ENCODE results near the gene CIDEB.

Gene CIDEB

DNA sequence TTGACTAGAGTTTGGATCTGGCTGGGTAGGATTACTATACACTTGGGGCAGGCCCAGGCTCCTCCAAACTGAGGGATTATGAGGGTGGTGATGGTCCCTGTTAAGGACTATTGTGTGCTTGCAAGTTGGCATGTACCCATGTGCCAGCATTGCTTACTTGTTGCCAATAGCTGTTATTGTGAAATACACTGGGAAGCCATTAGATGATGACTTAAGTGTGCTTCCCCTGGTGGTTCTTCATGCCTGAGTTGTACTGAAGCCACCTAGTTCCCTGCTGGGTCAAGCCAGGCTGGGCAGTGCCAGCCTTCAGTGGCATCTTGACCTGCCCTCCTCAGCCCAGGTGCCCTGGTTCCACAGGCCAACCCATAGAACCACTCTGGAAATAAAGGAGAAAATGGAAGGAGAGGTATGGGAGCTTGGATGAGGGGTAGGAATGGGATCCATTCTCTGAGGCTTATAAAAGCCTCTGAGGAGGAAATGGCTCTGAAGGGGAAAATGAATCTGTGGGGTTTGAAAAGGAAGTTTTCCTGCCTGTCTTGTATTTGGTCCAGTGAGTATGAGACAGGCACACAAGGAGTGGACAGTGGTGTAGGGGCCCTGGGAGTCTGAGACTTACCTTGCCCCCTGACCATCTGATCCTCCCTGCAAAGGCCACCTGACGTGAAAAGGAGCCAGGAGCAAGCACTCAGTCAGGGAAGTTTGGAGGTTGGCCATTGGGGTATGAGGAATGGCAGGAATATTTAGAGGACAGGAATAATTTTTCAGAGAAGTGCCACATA, 4.2 kb upstream of the CIDEB start:
- no peak for DNase-seq

DNA sequence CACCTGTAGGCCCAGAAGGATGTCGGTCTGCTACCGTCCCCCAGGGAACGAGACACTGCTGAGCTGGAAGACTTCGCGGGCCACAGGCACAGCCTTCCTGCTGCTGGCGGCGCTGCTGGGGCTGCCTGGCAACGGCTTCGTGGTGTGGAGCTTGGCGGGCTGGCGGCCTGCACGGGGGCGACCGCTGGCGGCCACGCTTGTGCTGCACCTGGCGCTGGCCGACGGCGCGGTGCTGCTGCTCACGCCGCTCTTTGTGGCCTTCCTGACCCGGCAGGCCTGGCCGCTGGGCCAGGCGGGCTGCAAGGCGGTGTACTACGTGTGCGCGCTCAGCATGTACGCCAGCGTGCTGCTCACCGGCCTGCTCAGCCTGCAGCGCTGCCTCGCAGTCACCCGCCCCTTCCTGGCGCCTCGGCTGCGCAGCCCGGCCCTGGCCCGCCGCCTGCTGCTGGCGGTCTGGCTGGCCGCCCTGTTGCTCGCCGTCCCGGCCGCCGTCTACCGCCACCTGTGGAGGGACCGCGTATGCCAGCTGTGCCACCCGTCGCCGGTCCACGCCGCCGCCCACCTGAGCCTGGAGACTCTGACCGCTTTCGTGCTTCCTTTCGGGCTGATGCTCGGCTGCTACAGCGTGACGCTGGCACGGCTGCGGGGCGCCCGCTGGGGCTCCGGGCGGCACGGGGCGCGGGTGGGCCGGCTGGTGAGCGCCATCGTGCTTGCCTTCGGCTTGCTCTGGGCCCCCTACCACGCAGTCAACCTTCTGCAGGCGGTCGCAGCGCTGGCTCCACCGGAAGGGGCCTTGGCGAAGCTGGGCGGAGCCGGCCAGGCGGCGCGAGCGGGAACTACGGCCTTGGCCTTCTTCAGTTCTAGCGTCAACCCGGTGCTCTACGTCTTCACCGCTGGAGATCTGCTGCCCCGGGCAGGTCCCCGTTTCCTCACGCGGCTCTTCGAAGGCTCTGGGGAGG, 3.1 kb upstream of the CIDEB start, which contains the start of gene LTB4R:
Gene LTB4R, plus strand, starts transcription at position 857 of the 959 bp plus-strand sequence. CDS start 4,150 bp downstream, outside the sequence.
- no peak for DNase-seq

DNA sequence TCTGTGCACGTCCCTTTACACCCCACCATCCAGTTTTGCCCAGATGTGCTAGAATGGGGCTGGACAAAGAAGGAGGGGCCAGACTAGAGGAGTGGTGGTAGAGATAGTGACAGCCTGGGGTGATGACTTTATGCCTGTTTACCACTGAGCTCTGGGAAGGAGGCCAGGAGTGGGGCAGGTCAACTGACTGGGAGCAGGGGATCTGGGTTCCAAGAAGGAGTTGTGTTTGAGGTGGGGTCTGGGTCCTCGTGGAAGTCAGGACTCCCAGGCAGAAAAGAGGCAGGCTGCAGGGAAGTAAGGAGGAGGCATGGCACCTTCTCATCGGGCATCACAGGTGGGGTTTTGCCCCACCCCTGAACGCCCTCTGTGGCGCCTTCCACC, 2.5 kb upstream of the CIDEB start:
- no peak for DNase-seq

DNA sequence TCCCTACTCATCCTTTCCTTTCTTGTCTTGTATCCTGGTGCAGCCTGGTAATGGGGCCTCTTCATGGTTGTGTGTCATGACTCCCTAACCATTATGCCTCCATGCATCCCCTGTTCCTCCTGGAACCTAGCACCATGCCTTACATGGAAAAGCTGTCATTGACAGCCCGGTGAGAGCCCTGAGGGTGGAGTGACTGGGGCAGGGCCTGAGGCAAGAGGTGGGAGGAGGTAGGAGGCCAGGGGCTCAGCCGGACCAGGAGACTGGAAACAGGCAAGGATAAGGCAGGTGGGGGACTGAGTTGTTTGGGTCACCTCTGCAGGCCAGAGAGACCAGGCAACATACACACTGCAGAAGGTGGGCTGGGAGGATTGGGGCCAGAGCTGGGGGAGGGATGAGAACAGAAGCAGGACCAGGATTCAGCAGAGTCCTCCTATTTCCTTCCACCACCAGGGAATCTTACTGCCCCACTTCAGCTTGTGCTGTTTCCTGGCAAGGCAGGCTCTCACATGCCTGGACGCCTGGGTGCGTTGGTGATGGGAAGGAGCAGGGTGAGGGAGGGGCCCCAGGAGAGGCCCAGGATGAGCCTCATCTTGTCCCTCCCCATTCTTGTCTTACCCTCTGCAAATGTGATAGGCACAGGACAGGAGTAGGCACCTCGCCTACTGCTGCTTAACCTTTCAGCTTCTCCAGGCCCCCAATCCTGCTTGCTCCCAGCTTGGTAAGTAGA, 1.9 kb upstream of the CIDEB start, which contains the start of gene LTB4R2:
Gene LTB4R2, plus strand, starts transcription at position 603 of the 727 bp plus-strand sequence. CDS start 525 bp downstream, outside the sequence.
- no peak for DNase-seq

DNA sequence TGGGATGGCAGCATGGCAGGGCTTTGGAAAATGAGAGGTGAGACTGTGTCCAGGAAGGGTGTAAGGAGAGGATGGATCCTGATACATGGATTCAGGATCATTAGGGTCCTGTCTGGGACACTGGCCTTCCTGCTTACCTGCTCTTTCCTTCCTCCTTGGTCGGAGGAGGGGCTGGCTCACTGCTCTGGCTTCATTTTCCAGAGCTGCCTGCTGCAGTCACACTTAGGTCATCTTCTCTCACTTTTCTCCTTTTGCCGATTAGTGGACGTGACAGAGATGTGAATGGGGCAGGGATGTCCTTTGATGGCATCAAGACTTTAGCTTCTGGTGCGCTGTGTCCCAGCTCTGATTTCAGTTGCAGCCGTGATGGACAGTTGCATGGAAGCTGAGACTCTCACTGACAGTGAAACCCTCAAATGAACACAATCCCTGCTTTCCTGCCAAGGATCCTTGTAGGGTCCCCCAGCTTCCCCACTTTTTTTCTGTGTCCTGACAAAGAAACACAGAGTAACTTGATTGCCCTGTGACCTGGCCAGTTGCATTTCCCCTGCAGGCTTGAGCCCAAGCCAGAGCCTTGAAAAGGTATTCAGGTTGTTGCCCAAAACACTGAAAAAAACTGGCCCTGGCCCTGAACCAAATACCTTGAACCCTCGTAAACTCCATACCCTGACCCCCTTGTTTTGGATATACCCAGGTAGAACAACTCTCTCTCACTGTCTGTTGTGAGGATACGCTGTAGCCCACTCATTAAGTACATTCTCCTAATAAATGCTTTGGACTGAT, 756 bp upstream of the CIDEB start:
- DNase-seq, result no peak

DNA sequence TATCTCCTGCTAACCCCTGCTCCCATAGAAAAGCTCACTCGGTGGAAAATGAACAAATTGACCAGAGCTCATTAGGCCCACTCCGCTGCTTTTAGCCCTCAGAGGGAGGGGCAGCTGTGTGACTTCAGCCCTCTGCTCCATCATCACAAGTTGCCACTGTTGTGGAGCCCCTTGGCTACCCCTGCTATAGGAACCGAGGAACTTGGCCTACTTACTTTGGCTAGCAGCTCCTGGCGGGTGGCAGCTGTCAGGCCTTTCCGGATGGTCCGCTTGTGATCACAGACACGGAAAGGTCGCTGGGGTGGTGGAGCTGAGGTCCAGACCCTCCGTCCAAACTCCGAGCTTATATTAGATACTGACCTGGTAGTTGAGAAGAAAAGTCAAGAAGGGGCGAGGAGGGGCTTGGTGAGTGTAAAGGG, 612 bp downstream of the CIDEB start:
- DNase-seq, result no peak

DNA sequence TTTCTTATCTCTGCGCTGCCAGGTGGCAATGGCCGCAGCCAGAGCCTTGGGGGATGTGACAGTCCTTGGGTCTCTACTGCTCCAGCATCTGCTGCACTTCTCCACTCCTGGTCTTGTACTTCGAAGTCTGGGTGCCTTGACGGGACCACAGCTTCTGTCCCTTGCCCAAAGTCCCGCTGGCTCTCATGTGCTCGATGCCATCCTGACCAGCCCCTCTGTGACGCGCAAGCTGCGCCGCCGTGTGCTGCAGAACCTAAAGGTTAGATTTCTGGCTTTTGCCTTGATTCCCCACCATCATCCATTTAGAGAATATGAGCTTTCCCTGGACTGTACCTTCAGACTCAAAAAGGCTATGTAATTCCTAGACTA, 3.8 kb downstream of the CIDEB start:
- DNase-seq, result no peak

DNA sequence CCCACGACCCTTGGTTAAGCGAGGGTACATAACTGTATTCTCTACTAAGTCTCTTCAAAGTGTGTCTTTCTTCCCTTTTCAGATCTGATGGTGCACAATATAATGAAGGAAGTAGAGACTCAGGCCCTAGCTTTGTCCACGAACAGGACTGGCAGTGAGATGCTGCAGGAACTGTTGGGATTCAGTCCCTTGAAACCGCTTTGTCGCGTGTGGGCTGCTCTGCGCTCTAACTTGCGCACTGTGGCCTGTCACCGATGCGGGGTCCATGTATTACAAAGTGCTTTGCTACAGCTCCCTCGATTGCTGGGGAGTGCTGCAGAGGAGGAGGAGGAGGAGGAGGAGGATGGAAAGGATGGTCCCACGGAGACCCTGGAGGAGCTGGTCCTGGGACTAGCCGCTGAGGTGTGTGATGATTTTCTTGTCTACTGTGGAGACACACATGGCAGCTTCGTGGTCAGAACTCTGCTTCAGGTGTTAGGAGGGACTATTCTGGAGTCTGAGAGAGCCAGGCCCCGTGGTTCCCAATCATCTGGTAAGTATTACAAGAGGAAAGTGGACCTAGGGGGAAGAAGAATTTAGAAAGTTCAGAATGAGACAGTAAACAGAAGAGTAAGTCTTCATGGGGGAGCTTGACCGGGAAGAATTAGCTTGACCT, 7.3 kb downstream of the CIDEB start:
- DNase-seq, result no peak

DNA sequence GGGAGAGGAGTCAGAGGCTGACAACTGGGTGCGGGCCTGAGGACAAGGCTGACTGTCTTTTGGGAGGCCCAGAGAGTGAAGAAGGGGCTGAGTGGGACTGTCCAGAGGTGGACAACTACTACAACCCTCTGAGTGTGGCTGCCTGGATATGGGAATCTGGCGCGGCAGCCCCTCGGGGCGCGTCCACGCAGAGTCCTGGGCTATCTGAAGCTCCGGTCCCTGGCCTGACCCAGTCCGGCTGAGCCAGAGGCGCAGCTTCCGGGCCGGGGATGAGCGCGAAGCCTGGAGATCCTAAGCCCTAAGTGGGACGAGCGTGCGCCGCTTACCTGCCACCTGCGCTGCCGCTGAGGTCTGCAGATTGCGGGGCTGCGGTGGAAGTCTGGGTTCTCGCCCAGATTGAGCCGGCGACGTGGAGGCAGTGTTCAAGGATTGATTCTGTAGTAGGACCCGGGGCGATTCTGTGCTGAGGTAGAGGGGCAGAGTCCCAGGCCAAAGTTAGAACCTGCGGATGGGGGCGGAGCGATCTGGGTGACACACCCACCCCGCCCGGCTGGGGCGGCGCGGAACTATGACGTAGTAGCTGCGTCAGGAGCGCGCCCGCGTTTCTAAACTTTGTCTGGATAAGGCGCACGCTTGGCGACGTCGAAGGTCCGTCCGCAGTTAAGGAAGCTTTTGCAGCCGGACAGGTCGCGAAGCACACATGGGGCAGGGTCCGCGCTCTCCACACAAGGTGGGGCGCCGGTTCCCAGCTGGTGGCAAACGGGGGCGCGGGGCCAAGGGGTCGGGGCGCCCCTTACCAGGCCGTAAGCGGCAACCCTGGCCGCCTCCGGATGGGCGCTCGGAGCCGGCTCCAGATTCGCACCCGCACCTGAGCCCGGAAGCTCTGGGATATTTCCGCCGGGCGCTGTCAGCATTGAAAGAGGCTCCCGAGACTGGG, 8.3 kb downstream of the CIDEB start, which contains the start of the genes DHRS1 and NOP9:
Gene DHRS1, minus strand, starts transcription at position 526 of the 937 bp plus-strand sequence. CDS start 674 bp downstream, outside the sequence.
Gene NOP9, plus strand, starts transcription at position 596 of the 937 bp plus-strand sequence. Its CDS starts 105 bp downstream, at position 701.
- no peak for DNase-seq

DNA sequence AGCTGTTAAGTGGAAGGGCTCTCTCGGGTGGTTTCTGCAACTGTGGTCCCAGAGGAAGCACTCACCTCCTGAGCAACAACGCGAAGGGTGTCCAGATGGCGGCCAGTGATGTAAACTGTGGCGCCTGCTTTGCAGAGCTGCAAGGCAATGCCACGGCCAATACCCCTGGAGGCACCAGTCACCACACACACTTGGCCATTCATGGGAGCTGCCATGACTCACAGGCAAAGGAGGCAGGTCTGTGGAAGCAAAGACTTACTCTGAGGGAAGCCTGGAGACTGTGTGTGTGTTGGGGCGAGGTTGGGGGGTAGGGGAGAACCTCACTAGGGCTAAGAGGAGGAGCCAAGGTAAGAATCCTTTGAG, 8.9 kb downstream of the CIDEB start:
- no peak for DNase-seq

DNA sequence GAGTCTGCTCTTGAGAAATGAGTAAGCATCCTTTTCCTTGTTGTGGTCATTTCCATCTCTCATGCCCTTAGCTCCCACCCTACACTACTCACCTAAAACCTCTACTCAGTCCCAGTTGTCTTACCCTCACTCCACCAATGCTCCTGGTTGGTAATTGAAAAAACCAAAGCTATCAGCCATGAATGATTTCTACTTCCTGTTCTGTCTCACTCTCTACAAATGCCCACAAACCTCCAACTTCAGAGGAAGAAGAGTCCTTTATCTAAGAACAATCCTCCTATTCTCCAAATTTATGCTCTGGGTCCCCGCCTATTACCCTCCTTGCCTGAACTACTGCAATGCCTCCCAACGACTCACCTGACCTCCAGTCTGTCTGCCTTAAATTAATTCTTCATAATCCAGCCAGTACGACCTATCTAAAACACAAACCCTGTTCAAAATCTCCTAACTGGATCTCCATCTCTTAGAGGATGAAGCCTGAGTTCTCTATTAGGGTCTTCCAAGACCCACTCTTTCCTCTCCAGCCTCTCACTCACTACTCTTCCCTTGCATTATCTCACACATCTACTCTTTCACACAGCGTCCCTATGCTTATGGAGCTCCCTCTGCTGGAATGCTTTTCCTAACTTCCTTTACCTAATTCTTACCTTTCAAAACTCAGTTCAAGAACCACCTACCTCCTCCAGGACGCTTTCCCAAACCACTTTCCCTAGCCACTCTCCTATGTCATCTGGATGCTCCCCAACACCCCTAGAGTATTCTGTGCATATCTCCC, 10.4 kb downstream of the CIDEB start:
- no peak for DNase-seq

DNA sequence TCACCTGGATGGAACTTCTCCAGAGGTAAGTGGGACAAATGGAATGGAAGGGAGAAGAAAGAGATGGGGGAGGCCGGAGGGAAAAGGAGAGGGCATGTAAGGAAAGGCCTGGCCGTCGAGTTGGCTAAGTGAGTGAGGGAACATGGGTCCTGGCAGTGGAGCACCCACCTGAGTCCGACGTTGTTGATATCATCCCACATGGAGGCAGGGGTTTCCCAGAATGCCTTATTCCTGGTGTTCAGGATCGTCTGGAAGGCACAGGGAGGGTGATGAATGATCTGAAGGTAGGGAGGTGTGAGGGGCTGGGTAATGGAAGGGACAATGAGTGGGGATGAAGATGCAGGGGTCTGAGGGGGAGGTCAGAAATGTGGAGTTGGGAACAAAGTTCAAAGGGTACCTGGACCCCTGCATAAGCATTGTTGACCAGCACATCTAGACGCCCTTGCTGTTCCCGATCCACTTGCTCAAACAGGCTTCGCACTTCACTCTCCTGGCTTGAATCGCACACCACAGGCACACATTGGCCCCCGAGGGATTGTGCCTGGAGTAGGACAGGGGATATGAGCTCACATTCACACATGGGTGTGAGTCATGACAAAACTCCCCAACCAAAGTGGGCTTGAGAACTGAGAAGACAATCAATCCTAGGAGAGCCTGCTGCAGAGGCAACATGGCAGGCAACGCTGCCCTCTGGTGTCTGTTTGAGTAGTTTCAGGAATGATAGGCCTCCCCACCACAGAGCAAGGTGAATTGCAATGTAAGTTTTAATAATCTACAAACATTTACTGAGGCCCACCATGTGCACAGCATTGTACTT, 11.2 kb downstream of the CIDEB start:
- DNase-seq, result no peak

DNA sequence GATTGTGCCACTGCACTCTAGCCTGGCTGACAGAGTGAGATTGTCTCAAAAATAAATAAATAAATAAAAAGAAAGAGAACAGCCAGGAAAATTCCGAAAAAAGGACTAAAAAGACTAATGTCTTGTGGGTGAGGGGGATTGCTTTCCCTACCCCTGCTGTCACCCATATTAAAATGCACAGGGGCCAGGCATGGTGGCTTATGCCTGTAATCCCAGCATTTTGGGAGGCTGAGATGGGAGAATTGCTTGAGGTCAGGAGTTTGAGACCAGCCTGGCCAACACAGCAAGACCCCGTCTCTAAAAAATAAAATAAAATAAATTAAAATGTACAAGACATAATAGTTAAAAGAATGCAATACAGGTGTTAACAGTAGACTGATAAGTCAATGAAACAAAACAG, 14.3 kb downstream of the CIDEB start:
- no peak for DNase-seq

DNA sequence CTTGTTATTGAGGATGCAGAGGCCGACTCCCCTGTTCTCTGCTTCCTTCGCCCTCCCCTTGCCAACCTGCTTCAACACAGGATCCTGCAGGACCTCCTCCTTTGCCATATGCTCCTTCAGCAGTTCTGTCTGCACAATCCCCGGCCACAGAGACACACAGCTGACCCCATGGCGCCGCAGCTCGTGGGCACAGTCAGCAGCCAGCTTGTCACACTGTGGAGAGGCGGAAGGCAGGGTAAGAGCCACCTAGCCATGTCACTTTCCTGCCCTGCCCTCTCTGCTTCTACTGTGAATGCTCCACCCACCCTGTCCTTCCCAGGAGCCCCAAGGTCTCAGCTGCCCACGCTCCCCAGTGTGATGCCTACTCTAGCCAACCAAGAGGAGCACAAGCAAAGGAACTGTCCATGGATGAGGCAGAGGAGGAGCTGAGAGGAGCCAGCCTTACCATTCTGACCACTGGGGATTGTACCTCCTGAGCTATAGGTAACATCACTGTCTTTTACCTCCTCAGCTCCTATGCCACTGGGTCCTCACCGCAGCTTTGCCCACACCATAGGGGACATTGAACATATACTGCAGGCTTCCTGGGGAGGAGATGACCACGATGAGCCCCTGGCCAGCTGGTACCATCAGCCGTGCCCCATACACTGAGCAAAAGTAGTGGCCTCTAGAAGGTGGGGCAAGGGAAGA, 15.5 kb downstream of the CIDEB start:
- no peak for DNase-seq

DNA sequence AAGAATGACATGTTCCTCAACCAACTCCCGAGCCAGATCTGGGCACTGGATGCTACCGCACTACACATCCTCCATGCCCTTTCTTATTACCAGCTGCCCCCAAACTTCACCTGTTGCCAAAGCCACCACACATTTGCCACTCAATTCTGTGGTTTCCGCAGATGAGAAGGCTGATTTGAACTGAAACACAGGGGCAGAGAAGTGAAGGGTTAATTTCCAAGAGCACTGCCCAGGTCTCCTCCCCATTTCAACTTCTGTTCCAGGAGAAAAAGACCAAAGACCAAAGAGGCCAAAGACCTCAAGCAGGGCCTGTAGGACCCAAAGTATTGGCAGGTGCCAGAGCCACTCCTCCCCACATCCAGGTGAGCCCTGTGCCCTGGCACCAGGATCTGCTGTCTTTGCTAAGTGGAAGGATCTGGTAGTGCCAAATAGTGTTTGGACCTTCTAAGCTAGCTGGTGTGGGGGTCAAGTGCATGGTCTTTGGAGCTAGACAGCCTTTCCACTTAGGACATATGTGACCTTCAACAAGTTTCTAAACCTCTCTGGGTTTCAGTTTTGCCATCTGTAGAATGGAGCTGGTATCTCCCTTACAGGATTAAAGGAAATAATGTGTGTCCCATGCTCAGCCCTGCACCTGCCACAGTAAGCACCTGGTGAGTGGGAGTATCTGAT, 16.2 kb downstream of the CIDEB start:
- DNase-seq, result no peak

DNA sequence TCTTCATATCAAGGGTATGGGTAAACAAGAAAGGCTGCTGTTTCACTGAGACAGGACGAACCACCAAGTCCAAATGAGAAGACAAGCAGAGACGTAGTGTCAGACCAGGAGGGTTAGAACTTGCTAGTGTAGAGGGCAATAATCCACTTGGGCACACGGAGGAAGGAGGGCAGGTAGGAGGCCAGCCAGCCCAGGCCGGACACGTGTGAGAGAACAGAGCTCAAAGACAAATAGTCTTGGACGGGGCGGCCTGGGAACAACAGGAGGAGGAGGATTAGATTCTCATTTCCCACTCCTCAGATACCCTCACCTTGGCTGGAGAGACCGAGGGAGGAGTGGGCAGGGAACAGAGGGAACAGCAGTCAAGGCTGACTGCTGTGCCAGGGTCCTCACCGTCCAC, 17.0 kb downstream of the CIDEB start:
- DNase-seq, result no peak

DNA sequence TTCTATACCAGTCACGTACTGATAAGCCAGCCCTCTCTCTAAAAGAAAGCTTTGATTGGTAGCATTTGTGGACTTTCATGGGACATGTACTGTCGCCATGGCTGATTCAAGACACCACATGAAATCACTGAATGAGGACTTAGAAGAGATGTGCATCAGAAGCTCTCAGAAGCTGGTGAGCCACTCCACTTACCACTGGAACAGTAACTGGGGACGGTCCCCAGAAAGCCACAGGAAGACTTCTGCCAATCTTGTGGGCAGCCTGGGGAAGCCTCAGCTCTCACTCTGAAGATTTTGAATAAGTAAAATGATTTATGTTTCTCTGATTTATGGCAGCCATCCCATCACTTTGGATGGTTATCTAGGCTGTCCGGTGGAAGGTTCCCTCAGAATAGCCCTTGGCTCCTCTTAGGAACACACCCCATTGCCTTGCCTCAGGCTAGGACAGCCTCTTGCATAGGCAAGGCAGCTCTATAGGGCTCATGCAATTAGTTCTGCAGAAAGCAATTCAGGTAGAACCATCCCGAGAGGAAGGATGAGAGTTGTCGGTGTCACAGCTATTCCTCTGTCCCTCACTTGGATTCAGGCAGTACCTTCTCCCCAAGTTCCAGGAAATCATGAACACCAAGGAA, 18.0 kb downstream of the CIDEB start:
- no peak for DNase-seq

Measured in NCI-H524 treated with DMSO at 0.1 percent for 48 hours (cell line).